NCI-H82 (cell line): Measurements from ENCODE around the gene HPS4.
A peak's percentile ranks its signal among the peaks of the same experiment; 100 is the strongest.

Source experiments
- DNase-seq: peaks from one replicate; lab custom pipeline; 2025; lab: John Stamatoyannopoulos, UW

The HPS4 gene

GRCh38 chr22:26466196-26466595 is 17.4 kb downstream of the HPS4 start:
- DNase-seq: no peak

GRCh38 chr22:26464312-26464711 is 19.3 kb downstream of the HPS4 start:
- no peak for DNase-seq

GRCh38 chr22:26463688-26464087 is 19.9 kb downstream of the HPS4 start:
- DNase-seq: no peak

GRCh38 chr22:26463101-26463661 is 20.4 kb downstream of the HPS4 start:
- DNase-seq: no peak

GRCh38 chr22:26462641-26463040 is 20.9 kb downstream of the HPS4 start:
- DNase-seq: no peak

GRCh38 chr22:26462051-26462450 is 21.5 kb downstream of the HPS4 start:
- no peak for DNase-seq

GRCh38 chr22:26461188-26461810 is 22.3 kb downstream of the HPS4 start:
- DNase-seq: peak; percentile 94

- DNase-seq: no peak
Measured at GRCh38 chr22:26460202-26460601, 23.4 kb downstream of the HPS4 start.

GRCh38 chr22:26457661-26458272 is 25.8 kb downstream of the HPS4 start:
- no peak for DNase-seq

GRCh38 chr22:26453812-26454500 is 29.6 kb downstream of the HPS4 start:
- peak; percentile 75 for DNase-seq

- DNase-seq: no peak
Measured at GRCh38 chr22:26453216-26453615, 30.4 kb downstream of the HPS4 start.

- no peak for DNase-seq
Measured at GRCh38 chr22:26452236-26453016, 31.2 kb downstream of the HPS4 start.

GRCh38 chr22:26450453-26451185 is 33.0 kb downstream of the HPS4 start:
- peak; percentile 83 for DNase-seq

GRCh38 chr22:26448941-26449340 is 34.6 kb downstream of the HPS4 start:
- no peak for DNase-seq

GRCh38 chr22:26448334-26448733 is 35.2 kb downstream of the HPS4 start:
- DNase-seq: no peak

GRCh38 chr22:26447584-26448329 is 35.8 kb downstream of the HPS4 start:
- DNase-seq: peak; percentile 81

- peak; percentile 73 for DNase-seq
Measured at GRCh38 chr22:26446808-26447515, 36.6 kb downstream of the HPS4 start.

GRCh38 chr22:26445577-26446275 is 37.9 kb downstream of the HPS4 start:
- no peak for DNase-seq

GRCh38 chr22:26444777-26445176 is 38.8 kb downstream of the HPS4 start:
- peak; percentile 11 for DNase-seq
